HG03439 (cell line): ENCODE measurements around the gene PADI3.

Experiments used
- ATAC-seq: cut with Tn5 transposase; IDR thresholded peaks from one replicate; pipeline ENCODE4 v1.9.1; 2021; ENCODE audit warnings: mild to moderate bottlenecking, moderate library complexity; ENCODE audit not compliant: unreplicated experiment

The PADI3 gene

GRCh38 chr1:17248781-17249180 is at the start of gene PADI3:
PADI3 (plus strand) TSS chr1:17249098; CDS start chr1:17249138, 40 bp downstream.
- no peak for ATAC-seq

GRCh38 chr1:17199267-17200044 is 49.4 kb upstream of the PADI3 start:
- ATAC-seq: no peak

- no peak for ATAC-seq
Observed at GRCh38 chr1:17200246-17200645, 48.7 kb upstream of the PADI3 start.

- ATAC-seq: no peak
Observed at GRCh38 chr1:17200756-17201155, 48.1 kb upstream of the PADI3 start.

GRCh38 chr1:17201201-17202021 is 47.5 kb upstream of the PADI3 start:
- no peak for ATAC-seq

GRCh38 chr1:17204546-17205440 is 44.1 kb upstream of the PADI3 start, which contains the start of gene PADI1:
PADI1 (plus strand) TSS chr1:17205128; CDS start chr1:17205218, 90 bp downstream.
- no peak for ATAC-seq

GRCh38 chr1:17205652-17206051 is 43.2 kb upstream of the PADI3 start:
- no peak for ATAC-seq

GRCh38 chr1:17206196-17206595 is 42.7 kb upstream of the PADI3 start:
- ATAC-seq: no peak

- no peak for ATAC-seq
Observed at GRCh38 chr1:17207046-17207445, 41.9 kb upstream of the PADI3 start.

GRCh38 chr1:17207540-17207939 is 41.4 kb upstream of the PADI3 start:
- ATAC-seq: no peak

- ATAC-seq: peak; percentile 69
Observed at GRCh38 chr1:17207966-17208418, 40.9 kb upstream of the PADI3 start.

GRCh38 chr1:17208546-17208945 is 40.4 kb upstream of the PADI3 start:
- ATAC-seq: no peak

- ATAC-seq: no peak
Observed at GRCh38 chr1:17209430-17209829, 39.5 kb upstream of the PADI3 start.

- no peak for ATAC-seq
Observed at GRCh38 chr1:17210176-17210575, 38.7 kb upstream of the PADI3 start.

GRCh38 chr1:17211377-17211776 is 37.5 kb upstream of the PADI3 start:
- no peak for ATAC-seq

- ATAC-seq: no peak
Observed at GRCh38 chr1:17212009-17212408, 36.9 kb upstream of the PADI3 start.

- ATAC-seq: no peak
Observed at GRCh38 chr1:17212487-17213121, 36.3 kb upstream of the PADI3 start.

- ATAC-seq: no peak
Observed at GRCh38 chr1:17213148-17213781, 35.6 kb upstream of the PADI3 start.

- no peak for ATAC-seq
Observed at GRCh38 chr1:17213782-17214148, 35.1 kb upstream of the PADI3 start.
